VCaP (cell line): ENCODE data around the gene TRMT11.
"Not testable (repeated sequence)": the region's sequence is repeated elsewhere in the genome, so short reads cannot be mapped to it uniquely, and the experiment has no call there.

ENCODE experiments used
- H3K27ac ChIP-seq: fragments of 450-650 bp; 2 replicates; pipeline ENCODE4 v1.5.1; 2017
- TF ChIP-seq, protein P1 (sequence below): fragments of 450-650 bp; conservative IDR thresholded peaks from 2 replicates; pipeline ENCODE4 v1.5.1; 2017; ENCODE audit warnings: mild to moderate bottlenecking, moderate library complexity

TRMT11 gene

DNA sequence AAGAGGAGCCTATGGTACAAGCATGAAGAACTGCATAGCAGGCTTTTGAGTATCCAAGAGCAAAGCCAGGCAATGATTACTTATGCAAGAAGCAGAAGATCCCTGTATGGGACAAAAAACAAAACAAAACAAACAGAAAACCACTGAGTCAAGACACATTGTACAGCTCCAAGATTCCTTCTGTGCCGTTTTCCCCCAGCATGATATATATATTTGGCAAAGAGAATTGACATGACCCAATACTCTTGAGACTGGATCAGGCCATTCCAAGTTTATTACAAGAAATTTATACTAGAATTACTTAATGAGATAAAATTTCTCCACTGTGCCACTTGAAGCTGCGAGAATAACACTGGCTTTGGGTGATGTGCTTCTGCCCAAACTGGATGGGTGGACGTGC lies 65.5 kb downstream of the TRMT11 start:
- no peak overlapping the region for H3K27ac ChIP-seq
- TF ChIP-seq, protein P1, sequence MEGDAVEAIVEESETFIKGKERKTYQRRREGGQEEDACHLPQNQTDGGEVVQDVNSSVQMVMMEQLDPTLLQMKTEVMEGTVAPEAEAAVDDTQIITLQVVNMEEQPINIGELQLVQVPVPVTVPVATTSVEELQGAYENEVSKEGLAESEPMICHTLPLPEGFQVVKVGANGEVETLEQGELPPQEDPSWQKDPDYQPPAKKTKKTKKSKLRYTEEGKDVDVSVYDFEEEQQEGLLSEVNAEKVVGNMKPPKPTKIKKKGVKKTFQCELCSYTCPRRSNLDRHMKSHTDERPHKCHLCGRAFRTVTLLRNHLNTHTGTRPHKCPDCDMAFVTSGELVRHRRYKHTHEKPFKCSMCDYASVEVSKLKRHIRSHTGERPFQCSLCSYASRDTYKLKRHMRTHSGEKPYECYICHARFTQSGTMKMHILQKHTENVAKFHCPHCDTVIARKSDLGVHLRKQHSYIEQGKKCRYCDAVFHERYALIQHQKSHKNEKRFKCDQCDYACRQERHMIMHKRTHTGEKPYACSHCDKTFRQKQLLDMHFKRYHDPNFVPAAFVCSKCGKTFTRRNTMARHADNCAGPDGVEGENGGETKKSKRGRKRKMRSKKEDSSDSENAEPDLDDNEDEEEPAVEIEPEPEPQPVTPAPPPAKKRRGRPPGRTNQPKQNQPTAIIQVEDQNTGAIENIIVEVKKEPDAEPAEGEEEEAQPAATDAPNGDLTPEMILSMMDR = no peak

DNA sequence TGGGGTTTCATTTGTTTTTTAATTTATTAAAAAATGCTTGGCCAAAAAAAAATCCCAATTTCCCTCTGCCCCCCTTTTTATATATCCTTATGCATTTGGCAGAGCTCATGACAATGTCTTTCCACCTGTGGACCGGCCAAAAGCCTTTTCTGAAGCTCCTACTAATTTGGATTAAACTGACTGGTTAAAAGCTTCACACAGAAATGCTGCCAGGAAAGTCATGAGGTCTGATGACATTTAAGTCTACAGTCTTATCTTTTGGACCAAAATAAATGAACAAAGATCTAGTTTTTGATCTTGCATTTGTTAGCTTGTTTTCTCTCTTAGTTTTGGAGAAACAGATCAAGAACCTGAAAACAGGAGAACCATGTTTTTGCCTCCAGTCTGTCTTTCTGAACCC lies 66.1 kb downstream of the TRMT11 start:
- H3K27ac ChIP-seq = peak overlapping the region; percentile 93
- TF ChIP-seq, protein P1 = no peak

DNA sequence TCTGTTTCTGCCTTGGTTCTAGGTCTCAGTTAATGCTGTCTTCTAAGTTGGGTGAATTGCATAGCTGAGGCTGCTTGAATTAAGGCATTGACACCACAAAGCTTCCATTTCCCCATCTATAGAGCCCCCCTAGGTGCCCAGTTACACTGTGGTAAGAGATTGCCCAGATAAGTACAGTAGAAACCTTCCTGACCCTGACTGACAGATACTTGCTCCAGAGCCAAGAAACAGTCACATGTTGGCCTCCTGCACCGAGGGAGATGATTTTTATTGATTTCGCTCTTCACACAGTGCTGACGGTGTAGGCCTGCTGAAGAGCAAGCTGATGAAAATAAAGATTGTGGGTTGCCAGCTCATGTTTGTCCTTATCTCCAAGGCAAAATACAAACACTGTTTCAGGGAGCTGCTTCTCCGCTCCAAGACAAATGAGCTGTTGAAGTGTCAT lies 67.9 kb downstream of the TRMT11 start:
- H3K27ac ChIP-seq = peak overlapping the region; percentile 93
- TF ChIP-seq, protein P1 = no peak

DNA sequence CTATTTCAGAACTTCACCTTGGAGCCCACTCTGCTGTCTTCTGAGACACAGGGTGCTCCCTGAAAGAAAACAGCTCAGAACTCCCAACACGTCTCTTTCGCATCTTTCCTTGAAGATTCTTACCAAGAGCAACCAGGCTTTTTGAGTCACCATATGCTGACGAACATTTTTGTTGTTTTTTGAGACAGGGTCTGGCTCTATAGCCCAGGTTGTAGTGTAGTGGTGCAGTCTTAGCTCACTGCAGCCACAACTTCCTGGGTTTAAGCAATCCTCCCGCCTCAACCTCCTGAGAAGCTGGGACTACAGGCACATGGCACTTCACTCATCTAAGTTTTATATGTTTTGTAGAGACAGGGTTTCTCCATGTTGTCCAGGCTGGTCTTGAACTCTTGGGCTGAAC lies 68.5 kb downstream of the TRMT11 start:
- peak overlapping the region; percentile 93 for H3K27ac ChIP-seq
- TF ChIP-seq, protein P1 = no peak

DNA sequence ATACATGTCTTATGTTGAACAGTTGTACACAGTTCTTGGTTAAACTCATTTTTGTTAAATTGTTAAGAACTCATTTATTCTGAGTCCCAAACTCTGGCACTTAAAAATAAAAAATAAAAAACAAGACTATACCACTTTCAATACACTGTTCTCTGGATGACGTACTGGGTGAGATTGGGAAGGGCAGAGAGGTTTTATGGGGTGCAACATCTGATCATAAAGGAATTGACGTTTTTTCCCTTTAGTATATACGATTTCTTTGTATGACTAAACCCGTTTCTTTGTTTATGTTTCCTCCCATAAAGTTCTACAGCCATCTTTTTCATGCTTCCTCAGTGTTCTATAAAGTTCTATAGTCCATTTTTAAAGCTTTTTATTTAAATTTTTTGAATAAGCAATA lies 69.1 kb downstream of the TRMT11 start:
- TF ChIP-seq, protein P1 = no peak
- peak overlapping the region; percentile 93 for H3K27ac ChIP-seq

DNA sequence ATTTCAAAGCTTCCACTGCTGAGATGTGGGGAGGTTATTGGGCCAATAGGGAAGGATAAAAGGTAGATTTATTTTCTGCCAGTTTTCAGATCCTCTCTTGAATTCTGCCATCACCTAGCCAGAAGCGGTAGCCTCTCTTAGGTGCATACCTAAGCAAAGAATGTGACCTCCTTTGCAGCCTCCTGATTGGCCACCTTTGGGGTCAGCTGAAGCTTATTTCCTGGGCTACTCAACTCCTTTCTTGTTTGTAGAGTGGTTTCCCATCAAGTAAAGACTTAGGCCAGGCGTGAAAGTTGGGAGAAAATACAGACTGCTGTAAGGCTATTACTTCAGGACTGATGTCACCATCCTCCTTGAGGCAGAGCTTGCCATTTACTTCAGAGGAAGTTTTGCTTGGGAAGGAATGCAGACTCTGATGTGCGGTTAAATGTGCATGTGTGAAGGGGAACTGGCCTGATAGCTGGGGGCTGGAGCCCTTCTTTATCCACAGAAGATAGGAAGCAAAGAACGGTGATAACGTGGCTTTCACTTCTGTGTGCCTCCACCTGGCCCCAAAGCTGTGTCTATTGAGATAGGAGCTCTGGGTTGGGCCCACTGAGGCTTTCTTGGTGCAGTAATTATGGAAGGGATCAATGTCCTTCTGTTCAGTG lies 70.1 kb downstream of the TRMT11 start:
- TF ChIP-seq, protein P1 = no peak
- H3K27ac ChIP-seq = peak overlapping the region; percentile 93; the same call in 1 of the 2 replicates

DNA sequence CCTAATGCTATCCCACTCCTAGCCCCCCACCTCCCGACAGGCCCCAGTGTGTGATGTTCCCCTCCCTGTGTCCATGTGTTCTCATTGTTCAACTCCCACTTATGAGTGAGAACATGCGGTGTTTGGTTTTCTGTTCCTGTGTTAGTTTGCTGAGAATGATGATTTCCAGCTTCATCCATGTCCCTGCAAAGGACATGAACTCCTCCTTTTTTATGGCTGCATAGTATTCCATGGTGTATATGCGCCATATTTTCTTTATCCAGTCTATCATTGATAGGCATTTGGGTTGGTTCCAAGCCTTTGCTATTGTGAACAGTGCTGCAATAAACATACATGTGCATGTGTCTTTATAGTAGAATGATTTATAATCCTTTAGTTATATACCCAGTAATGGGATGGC lies 71.7 kb downstream of the TRMT11 start:
- H3K27ac ChIP-seq = not testable (repeated sequence)

DNA sequence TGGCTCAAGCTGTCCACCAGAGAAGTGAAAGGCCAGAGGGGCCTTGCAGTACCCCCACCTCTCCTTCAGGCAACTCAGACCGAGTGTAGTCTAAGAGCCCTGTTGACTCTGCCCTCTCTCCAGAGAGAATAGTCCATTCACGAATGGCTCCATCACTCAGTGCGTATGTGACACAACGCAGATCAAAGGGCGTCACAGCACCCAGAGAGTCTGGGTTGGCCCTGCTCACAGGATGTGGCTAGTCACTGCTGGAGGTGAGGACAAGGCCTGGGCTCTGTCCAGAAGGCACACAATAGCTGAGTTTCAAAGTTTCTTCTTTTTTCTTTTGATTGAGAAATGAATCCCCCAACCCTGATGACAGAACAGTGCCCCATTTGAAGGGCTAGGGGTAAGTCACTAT lies 74.1 kb downstream of the TRMT11 start:
- H3K27ac ChIP-seq = no peak overlapping the region
- TF ChIP-seq, protein P1 = no peak
